Activated naive CD4-positive, alpha-beta T cell treated with Interleukin-2 at 50 U/mL for 16 hours (primary cell): Measurements from ENCODE around the gene ARL4A.
"Not testable (repeated sequence)": the region's sequence is repeated elsewhere in the genome, so short reads cannot be mapped to it uniquely, and the experiment has no call there.

Source experiments
- DNase-seq: peaks from one replicate; pipeline ENCODE4 v3.0.0-alpha.2; 2020

The ARL4A gene

GRCh38 chr7:12670000-12670729 is 17.3 kb upstream of the ARL4A start:
- no peak for DNase-seq

- DNase-seq, result no peak
Observed at GRCh38 chr7:12670743-12671520, 16.5 kb upstream of the ARL4A start.

GRCh38 chr7:12673436-12673835 is 14.0 kb upstream of the ARL4A start:
- DNase-seq, result not testable (repeated sequence)

- DNase-seq, result no peak
Observed at GRCh38 chr7:12674053-12674452, 13.4 kb upstream of the ARL4A start.

- DNase-seq, result peak; percentile 14
Observed at GRCh38 chr7:12674861-12675260, 12.6 kb upstream of the ARL4A start.

GRCh38 chr7:12683678-12684585 is 3.5 kb upstream of the ARL4A start:
- DNase-seq, result no peak

- no peak for DNase-seq
Observed at GRCh38 chr7:12684733-12685132, 2.7 kb upstream of the ARL4A start.

- DNase-seq, result peak; percentile 16
Observed at GRCh38 chr7:12685550-12685949, 1.9 kb upstream of the ARL4A start.

- peak; percentile 96 for DNase-seq
Observed at GRCh38 chr7:12686234-12686890, 1.1 kb upstream of the ARL4A start.

GRCh38 chr7:12687718-12688171 is 312 bp downstream of the ARL4A start:
- DNase-seq, result no peak

- not testable (repeated sequence) for DNase-seq
Observed at GRCh38 chr7:12688485-12689170, 1.2 kb downstream of the ARL4A start.

- no peak for DNase-seq
Observed at GRCh38 chr7:12689451-12689850, 2.0 kb downstream of the ARL4A start.

- DNase-seq, result no peak
Observed at GRCh38 chr7:12690041-12690878, 2.8 kb downstream of the ARL4A start.

- DNase-seq, result not testable (repeated sequence)
Observed at GRCh38 chr7:12691388-12691787, 4.0 kb downstream of the ARL4A start.

- no peak for DNase-seq
Observed at GRCh38 chr7:12692035-12692434, 4.6 kb downstream of the ARL4A start.

- DNase-seq, result no peak
Observed at GRCh38 chr7:12692479-12693259, 5.2 kb downstream of the ARL4A start.

GRCh38 chr7:12694817-12695216 is 7.4 kb downstream of the ARL4A start:
- DNase-seq, result no peak

- no peak for DNase-seq
Observed at GRCh38 chr7:12695965-12696364, 8.5 kb downstream of the ARL4A start.

- DNase-seq, result no peak
Observed at GRCh38 chr7:12699299-12699698, 11.9 kb downstream of the ARL4A start.

- DNase-seq, result no peak
Observed at GRCh38 chr7:12701433-12701832, 14.0 kb downstream of the ARL4A start.
